Esophagus muscularis mucosa (tissue), 4 donors: ENCODE data around the gene A2M. TPM values are rescaled to one million over a fixed set of nuclear protein-coding genes. Genes with fewer than 3 reads are reported as not detected.

Source experiments
- DNase-seq: peaks from one replicate; pipeline ENCODE4 v3.0.0-alpha.2; 2017; ENCODE audit errors: extremely low spot score
- H3K27ac ChIP-seq, 4 donors: fragments of 200-600 bp; sonication (generic); replicated peaks in 1 of 4; 1 replicate in 3 of 4; 2 replicates in 1 of 4; pipeline ENCODE4 v1.5.1; 2016 to 2019; ENCODE audit warnings: mild to moderate bottlenecking in 1 of 4
- H3K27me3 ChIP-seq, 4 donors: fragments of 200-600 bp; sonication (generic); one replicate each; pipeline versions ENCODE4 v1.5.1 to v1.6.0; 2016 to 2019
- H3K36me3 ChIP-seq, 4 donors: fragments of 200-600 bp; sonication (generic); one replicate each; pipeline ENCODE4 v1.5.1; 2016 to 2019
- H3K4me1 ChIP-seq, 4 donors: fragments of 200-600 bp; sonication (generic); one replicate each; pipeline ENCODE4 v1.5.1; 2016 to 2019
- H3K4me3 ChIP-seq, 4 donors: fragments of 200-600 bp; sonication (generic); 1 replicate in 2 of 4; 2 replicates in 2 of 4; pipeline ENCODE4 v1.5.1; 2016 to 2019; ENCODE audit warnings: mild to moderate bottlenecking in 4 of 4, moderate library complexity in 1 of 4
- H3K9me3 ChIP-seq, 4 donors: fragments of 200-600 bp; sonication (generic); 1 replicate in 3 of 4; 2 replicates in 1 of 4; pipeline ENCODE4 v1.5.1; 2016 to 2019
- EP300 ChIP-seq: sonication (generic); formaldehyde crosslinking; IDR thresholded peaks from one replicate; pipeline ENCODE4 v1.6.1; 2017; ENCODE audit warnings: antibody characterized with exemption
- POLR2A ChIP-seq: fragments of 450-650 bp; IDR thresholded peaks from one replicate; pipeline ENCODE4 v1.6.1; 2017; ENCODE audit warnings: antibody characterized with exemption, moderate library complexity, mild to moderate bottlenecking, low read depth
- POLR2AphosphoS5 ChIP-seq, 2 donors: sonication (generic); formaldehyde crosslinking; IDR thresholded peaks; one replicate each; pipeline ENCODE4 v1.6.1; 2017; ENCODE audit warnings: antibody characterized with exemption in 2 of 2
- WGBS: methylation state at CpG from one replicate; pipeline ENCODE4 v1.1.5; 2018; 5-methylcytosine and 5-hydroxymethylcytosine counted together
- intact Hi-C: fragments of 100-400 bp; cut with DNase I; formaldehyde crosslinking; loops from one replicate; pipeline ENCODE4 v1.15.1; 2023
- total RNA-seq, 4 donors: library from RNA; depleted of rRNA; stranded (reverse); fragments of >200 nt; gene quantifications; one replicate each; pipeline versions ENCODE4 v1.1.0 to v1.2.1, GENCODE V29; 2016
- TF ChIP-seq, protein P1 (sequence below), 3 experiments: fragments of 200-600 bp in 2 of 3; fragments of 450-650 bp in 1 of 3; sonication (generic) in 2 of 3; IDR thresholded peaks; one replicate each; pipeline ENCODE4 v1.5.1; 2017 to 2019; ENCODE audit warnings: antibody characterized with exemption in 3 of 3, mild to moderate bottlenecking in 2 of 3, moderate library complexity in 1 of 3

A2M gene
- total RNA-seq, 4 donors from 2014 or later, result 271 to 678 (median 484) TPM

DNA sequence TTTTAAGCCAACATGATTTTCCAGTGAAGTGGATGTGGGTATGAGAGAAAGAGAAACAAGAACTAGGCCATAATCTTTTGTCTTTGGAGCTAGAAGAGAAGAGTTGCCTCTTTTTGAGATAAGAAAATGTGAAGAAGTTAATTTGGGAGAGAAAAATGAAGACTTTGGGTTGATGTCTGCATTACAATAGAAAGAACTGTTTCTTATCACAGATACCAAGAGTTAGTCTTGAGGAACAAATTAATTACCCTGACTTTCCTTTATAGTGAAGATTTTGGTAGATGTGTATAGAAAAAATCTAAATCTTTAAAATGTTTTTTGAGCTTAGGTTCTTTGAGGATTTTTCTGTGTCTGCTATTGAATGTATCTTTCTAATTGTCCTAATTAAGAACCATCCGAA lies 4.2 kb downstream of the A2M start:
- H3K9me3 ChIP-seq, result no peaks in the 10 kb centered on the region
- H3K36me3 ChIP-seq, result peaks cover 34 to 71% (median 53%) of the 10 kb centered on the region in 4 donors
- H3K4me3 ChIP-seq, result no peak overlapping the region
- no peak for TF ChIP-seq POLR2A
- TF ChIP-seq POLR2AphosphoS5 (IDR thresholded peaks at IDR 0.05), result no peak
- TF ChIP-seq EP300, result no peak
- TF ChIP-seq, protein P1, sequence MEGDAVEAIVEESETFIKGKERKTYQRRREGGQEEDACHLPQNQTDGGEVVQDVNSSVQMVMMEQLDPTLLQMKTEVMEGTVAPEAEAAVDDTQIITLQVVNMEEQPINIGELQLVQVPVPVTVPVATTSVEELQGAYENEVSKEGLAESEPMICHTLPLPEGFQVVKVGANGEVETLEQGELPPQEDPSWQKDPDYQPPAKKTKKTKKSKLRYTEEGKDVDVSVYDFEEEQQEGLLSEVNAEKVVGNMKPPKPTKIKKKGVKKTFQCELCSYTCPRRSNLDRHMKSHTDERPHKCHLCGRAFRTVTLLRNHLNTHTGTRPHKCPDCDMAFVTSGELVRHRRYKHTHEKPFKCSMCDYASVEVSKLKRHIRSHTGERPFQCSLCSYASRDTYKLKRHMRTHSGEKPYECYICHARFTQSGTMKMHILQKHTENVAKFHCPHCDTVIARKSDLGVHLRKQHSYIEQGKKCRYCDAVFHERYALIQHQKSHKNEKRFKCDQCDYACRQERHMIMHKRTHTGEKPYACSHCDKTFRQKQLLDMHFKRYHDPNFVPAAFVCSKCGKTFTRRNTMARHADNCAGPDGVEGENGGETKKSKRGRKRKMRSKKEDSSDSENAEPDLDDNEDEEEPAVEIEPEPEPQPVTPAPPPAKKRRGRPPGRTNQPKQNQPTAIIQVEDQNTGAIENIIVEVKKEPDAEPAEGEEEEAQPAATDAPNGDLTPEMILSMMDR (IDR thresholded peaks at IDR 0.05), result no peak
- peaks cover 8 to 42% (median 27%) of the 10 kb centered on the region in 4 donors for H3K4me1 ChIP-seq
- peak overlapping the region in 2 of 4 donors; percentile 16 to 83 for H3K27ac ChIP-seq
- 87% methylated on average over 1 of the region's 1 CpG for WGBS
- intact Hi-C loops, result no loop called here
- no peaks in the 10 kb centered on the region for H3K27me3 ChIP-seq
- DNase-seq, result no peak

DNA sequence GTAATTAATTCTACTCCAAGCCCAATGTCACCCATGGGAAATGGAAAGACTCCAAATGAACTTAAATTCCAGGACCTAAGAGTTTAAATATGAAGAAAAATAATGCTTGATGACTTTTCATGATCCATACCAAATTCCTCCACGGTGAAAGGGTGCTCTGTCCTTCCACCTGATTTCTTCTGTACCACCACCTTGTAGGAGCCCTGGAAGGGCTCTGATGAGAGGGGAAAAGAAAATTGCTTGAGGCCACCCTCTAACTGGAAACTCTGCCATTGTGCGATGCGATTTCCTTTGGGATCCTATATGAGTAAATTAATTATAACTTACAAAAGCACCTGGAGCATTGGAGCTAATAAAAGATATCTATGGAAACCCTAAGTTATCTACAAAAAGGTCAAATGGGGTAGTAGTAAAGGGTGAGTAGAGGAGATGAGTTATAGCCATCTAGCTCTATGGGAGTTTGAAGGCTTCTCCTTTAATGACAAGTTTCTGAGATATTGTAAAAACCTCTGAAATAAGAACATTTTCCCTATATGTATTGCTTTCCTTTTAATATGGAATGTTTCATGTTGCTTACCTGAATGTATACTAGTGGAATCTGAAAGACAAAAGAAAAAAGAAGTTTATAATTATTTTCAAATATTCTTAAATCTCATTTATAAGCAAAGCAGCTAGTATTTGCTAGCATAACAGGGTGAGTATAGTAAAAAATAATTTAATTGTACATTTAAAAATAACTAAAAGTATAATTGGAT lies 5.8 kb downstream of the A2M start:
- peaks cover 6 to 34% (median 22%) of the 10 kb centered on the region in 4 donors for H3K4me1 ChIP-seq
- no peaks in the 10 kb centered on the region for H3K9me3 ChIP-seq
- TF ChIP-seq, protein P1 (IDR thresholded peaks at IDR 0.05), result no peak
- TF ChIP-seq POLR2A, result no peak
- no peak for TF ChIP-seq EP300
- TF ChIP-seq POLR2AphosphoS5 (IDR thresholded peaks at IDR 0.05), result no peak
- no peak overlapping the region for H3K4me3 ChIP-seq
- 89% methylated on average over 3 of the region's 3 CpGs for WGBS
- no peaks in the 10 kb centered on the region for H3K27me3 ChIP-seq
- H3K27ac ChIP-seq, result no peak overlapping the region
- DNase-seq, result no peak
- H3K36me3 ChIP-seq, result peaks cover 40 to 87% (median 66%) of the 10 kb centered on the region in 4 donors
- intact Hi-C loops, result loop anchor here (5.0 kb wide), 1 partner anchor 43 kb away; no protein-coding TSS in a partner anchor

DNA sequence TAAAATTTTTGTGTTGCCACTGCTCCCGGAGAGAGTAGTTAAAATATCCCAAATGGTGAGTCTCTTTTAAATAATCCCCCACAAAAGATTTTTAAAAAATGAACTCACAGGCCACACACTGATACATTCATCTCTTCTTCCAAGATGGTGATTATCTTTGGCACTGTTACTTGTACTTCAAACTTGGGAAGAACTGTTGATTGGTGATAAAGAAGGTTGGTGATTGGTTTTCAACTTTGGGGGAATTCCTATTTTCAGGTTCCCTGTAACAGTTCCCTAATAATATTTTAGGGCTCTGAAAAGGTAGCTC lies 6.6 kb downstream of the A2M start:
- no peak overlapping the region for H3K4me3 ChIP-seq
- no peak overlapping the region for H3K27ac ChIP-seq
- intact Hi-C loops, result loop anchor here (5.0 kb wide), 1 partner anchor 42 kb away; no protein-coding TSS in a partner anchor
- H3K4me1 ChIP-seq, result peaks cover 6 to 30% (median 21%) of the 10 kb centered on the region in 4 donors
- H3K9me3 ChIP-seq, result no peaks in the 10 kb centered on the region
- DNase-seq, result no peak
- 90% methylated on average over 1 of the region's 1 CpG for WGBS
- H3K36me3 ChIP-seq, result peaks cover 48 to 95% (median 73%) of the 10 kb centered on the region in 4 donors
- TF ChIP-seq, protein P1 (IDR thresholded peaks at IDR 0.05), result no peak
- TF ChIP-seq EP300, result no peak
- TF ChIP-seq POLR2A, result no peak
- TF ChIP-seq POLR2AphosphoS5 (IDR thresholded peaks at IDR 0.05), result no peak
- no peaks in the 10 kb centered on the region for H3K27me3 ChIP-seq

DNA sequence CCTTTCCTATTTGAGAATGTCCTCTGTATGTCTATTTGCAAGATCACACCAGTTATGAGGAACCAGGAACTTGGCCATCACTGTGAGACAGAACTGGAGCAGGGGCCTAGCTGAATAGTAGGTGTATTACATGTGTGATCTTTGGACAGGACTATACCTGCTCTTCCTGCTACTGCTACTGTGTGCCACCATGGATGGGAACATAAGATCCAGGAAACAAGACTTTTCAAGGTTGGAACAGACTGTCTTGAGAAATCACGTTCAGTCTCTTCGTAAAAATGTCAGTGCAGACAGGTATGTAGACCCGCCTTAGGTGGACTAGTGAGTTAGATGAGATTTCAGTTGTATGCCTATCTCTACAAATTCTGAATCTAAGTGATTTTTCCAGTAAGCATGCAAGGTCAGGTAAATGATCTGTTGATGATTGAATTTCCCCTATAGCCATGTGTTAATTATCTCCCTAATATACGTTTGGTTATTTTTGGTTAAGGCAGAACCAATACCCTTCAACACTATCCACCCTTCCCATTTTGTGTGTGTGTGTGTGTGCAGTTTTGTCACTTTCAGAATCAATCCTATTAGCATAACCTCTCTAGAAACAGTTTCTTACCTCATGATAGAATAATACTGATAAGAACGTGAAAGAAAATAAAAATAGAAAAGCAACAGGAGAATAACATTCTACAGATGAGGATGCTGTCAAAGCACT lies 7.1 kb downstream of the A2M start:
- no peak for DNase-seq
- intact Hi-C loops, result loop anchor here (5.0 kb wide), 1 partner anchor 41 kb away; no protein-coding TSS in a partner anchor
- WGBS, result 81% methylated on average over 5 of the region's 5 CpGs

More for the DNA sequence above, 7.1 kb downstream of the A2M start:
- H3K4me1 ChIP-seq, result peaks cover 6 to 25% (median 18%) of the 10 kb centered on the region in 4 donors
- no peak overlapping the region for H3K4me3 ChIP-seq
- H3K27me3 ChIP-seq, result no peaks in the 10 kb centered on the region
- no peak overlapping the region for H3K27ac ChIP-seq
- TF ChIP-seq POLR2A, result no peak
- TF ChIP-seq EP300, result no peak
- TF ChIP-seq POLR2AphosphoS5 (IDR thresholded peaks at IDR 0.05), result no peak
- TF ChIP-seq, protein P1 (IDR thresholded peaks at IDR 0.05), result no peak
- H3K9me3 ChIP-seq, result no peaks in the 10 kb centered on the region
- H3K36me3 ChIP-seq, result peaks cover 53 to 100% (median 78%) of the 10 kb centered on the region in 4 donors
